Brain microvascular endothelial cell (primary cell): ENCODE results near the gene HSD17B11.
A peak's percentile ranks its signal among the peaks of the same experiment; 100 is the strongest.
"Not testable (repeated sequence)": the region's sequence is repeated elsewhere in the genome, so short reads cannot be mapped to it uniquely, and the experiment has no call there.

Experiments used
- DNase-seq: peaks from one replicate; pipeline ENCODE4 v3.0.0-alpha.2; 2020
- H3K27ac ChIP-seq: fragments of 250-450 bp; sonication (Bioruptor Pico); 2 replicates; pipeline ENCODE4 v1.5.1; 2020; ENCODE audit warnings: mild to moderate bottlenecking, moderate library complexity
- H3K27me3 ChIP-seq: fragments of 250-450 bp; sonication (Bioruptor Pico); replicated peaks from 2 replicates; pipeline ENCODE4 v1.5.1; 2020; ENCODE audit warnings: mild to moderate bottlenecking
- H3K36me3 ChIP-seq: fragments of 250-450 bp; sonication (Bioruptor Pico); replicated peaks from 2 replicates; pipeline ENCODE4 v1.5.1; 2020; ENCODE audit warnings: mild to moderate bottlenecking
- H3K4me3 ChIP-seq: 2 replicates; pipeline ENCODE4 v1.5.1; 2011; ENCODE audit warnings: low read depth, mild to moderate bottlenecking, control low read depth, low read length, moderate library complexity
- in situ Hi-C: cut with HindIII; loops from 2 replicates; pipeline ENCODE4 v1.10.0; 2017; ENCODE audit warnings: low sequenced_read_pairs, low pct_ligation_motif_present
- TF ChIP-seq, protein P1 (sequence below): IDR thresholded peaks from 2 replicates; pipeline ENCODE4 v1.5.1; 2011; ENCODE audit warnings: low read depth, mild to moderate bottlenecking, moderate library complexity, low read length, control low read depth, inconsistent platforms; ENCODE audit errors: missing control alignments

Gene HSD17B11

DNA sequence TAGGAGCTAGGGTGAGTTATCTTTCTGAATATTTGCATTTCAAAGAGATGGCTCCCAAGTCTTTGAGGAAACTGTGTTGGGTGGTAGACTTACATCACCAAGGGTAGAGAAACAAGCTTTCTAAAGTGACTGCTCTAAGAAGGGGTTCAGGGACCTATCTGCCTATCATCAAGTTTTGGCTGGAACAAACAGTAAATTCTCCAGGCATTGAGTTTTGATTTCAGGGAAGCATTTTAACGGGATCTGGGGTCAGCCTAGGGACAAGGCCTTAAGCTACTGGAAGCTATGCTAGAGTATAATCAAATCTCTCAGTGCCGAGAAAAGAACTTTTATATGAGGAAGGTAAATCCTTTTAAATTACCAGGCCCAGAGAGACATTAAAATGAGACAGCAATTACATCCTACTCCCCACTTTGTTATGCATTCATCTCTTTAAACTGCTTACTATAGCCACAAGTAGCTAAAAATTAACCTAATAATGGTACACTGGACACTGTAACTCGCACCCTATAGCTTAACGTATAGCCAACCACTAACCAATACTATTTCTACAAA, 29.4 kb upstream of the HSD17B11 start:
- Histone ChIP-seq H3K4me3 (no peak overlapping the region), H3K27me3 (no peaks in the 10 kb centered on the region), H3K36me3 (no peaks in the 10 kb centered on the region), H3K27ac (no peak overlapping the region)
- no peak for DNase-seq
- in situ Hi-C loops: no loop called here
- TF ChIP-seq, protein P1, sequence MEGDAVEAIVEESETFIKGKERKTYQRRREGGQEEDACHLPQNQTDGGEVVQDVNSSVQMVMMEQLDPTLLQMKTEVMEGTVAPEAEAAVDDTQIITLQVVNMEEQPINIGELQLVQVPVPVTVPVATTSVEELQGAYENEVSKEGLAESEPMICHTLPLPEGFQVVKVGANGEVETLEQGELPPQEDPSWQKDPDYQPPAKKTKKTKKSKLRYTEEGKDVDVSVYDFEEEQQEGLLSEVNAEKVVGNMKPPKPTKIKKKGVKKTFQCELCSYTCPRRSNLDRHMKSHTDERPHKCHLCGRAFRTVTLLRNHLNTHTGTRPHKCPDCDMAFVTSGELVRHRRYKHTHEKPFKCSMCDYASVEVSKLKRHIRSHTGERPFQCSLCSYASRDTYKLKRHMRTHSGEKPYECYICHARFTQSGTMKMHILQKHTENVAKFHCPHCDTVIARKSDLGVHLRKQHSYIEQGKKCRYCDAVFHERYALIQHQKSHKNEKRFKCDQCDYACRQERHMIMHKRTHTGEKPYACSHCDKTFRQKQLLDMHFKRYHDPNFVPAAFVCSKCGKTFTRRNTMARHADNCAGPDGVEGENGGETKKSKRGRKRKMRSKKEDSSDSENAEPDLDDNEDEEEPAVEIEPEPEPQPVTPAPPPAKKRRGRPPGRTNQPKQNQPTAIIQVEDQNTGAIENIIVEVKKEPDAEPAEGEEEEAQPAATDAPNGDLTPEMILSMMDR: no peak

DNA sequence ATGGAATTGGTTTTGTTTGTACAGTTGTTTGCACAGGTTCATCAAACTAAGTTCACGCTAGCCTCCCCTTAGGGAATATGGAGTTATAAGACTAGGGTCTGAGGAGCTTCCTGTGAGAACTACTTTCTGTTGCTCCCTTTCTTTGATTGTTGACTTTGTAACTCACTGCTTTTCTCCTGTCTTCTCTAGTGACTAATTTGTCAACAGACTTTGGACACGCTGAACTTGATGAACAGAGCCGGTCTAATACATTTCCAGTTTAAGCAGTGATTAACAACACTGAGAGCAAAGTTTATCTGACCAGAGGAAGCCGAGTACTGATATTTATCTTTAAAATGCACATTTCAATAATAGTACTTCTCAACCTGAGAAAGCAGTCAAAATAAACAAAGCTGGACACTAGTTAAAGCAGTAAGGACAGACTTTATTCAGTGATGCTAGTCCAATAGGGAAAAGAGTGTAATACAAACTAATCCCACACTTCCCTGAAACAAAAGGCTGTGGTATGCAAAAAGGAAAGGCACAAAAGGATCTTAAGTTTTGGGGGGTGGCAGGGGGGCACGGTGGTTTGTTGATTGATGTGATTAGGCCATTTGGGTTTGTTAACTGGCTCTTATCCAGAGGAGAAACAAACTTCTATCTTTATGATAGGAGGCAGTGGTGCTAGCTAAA, 28.7 kb upstream of the HSD17B11 start:
- TF ChIP-seq, protein P1: no peak
- in situ Hi-C loops: no loop called here
- H3K36me3 ChIP-seq: no peaks in the 10 kb centered on the region
- H3K27me3 ChIP-seq: no peaks in the 10 kb centered on the region
- H3K4me3 ChIP-seq: no peak overlapping the region
- H3K27ac ChIP-seq: no peak overlapping the region
- peak; percentile 52 for DNase-seq

DNA sequence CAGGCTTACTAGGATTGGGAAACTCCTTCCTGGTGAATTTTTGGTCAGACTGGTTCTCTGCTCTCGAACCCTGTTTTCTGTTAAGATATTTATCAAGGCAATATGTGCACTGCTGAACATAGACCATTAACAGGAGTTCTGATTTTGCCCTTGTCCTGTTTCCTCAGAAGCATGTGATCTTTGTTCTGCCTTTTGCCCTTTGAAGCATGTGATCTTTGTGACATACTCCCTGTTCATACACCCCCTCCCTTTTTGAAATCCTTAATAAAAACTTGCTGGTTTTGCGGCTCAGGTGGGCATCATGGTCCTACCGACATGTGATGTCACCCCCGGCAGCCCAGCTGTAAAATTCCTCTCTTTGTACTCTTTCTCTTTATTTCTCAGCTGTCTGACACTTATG, 27.4 kb upstream of the HSD17B11 start:
- in situ Hi-C loops, H3K36me3 ChIP-seq, H3K27me3 ChIP-seq, H3K27ac ChIP-seq, H3K4me3 ChIP-seq, DNase-seq: not testable (repeated sequence)

DNA sequence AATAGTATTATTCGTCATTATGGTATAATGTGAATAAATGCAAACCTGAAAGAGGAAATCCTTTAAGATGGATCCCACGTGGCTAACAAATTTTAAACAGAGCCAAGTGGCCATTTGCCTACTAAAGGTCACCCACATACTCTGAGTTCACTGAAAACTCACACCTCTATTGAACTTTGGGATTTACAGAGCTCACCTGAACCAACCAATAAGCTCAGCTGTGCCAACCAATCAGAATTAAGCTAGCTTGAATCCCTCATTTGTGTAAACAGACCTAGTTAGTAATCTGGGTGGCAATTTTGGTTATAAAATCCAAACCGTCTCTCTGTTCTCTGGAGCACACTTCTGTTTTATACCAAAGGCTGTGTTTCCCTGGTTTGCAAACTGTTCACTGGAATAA, 26.0 kb upstream of the HSD17B11 start:
- H3K27me3 ChIP-seq: no peaks in the 10 kb centered on the region

DNA sequence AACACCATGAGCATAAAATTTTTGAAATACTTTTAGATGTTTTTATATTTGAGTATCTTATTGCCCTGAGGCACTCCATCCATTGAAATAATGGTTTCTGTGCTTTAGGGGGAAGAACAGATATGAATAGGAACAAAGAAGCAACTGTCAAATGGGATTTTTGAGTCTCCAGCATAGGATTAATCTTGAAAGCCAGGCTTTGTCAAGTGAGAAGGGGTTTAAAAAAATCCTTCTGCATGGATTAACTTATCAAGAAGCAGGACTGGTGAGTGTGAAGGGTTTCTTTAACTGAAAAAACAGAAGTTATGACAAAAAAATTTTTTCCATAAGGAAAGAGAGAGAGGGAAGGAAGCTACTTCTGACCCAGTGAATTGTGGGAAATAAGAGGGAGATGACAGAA, 23.8 kb upstream of the HSD17B11 start:
- in situ Hi-C loops: no loop called here
- Histone ChIP-seq H3K4me3 (no peak overlapping the region), H3K27ac (no peak overlapping the region), H3K27me3 (no peaks in the 10 kb centered on the region), H3K36me3 (no peaks in the 10 kb centered on the region)
- TF ChIP-seq, protein P1: no peak
- no peak for DNase-seq

More for the DNA sequence above, 26.0 kb upstream of the HSD17B11 start:
- TF ChIP-seq, protein P1: no peak
- DNase-seq: no peak
- H3K27ac ChIP-seq: no peak overlapping the region
- no peak overlapping the region for H3K4me3 ChIP-seq
- H3K36me3 ChIP-seq: no peaks in the 10 kb centered on the region
- in situ Hi-C loops: no loop called here

DNA sequence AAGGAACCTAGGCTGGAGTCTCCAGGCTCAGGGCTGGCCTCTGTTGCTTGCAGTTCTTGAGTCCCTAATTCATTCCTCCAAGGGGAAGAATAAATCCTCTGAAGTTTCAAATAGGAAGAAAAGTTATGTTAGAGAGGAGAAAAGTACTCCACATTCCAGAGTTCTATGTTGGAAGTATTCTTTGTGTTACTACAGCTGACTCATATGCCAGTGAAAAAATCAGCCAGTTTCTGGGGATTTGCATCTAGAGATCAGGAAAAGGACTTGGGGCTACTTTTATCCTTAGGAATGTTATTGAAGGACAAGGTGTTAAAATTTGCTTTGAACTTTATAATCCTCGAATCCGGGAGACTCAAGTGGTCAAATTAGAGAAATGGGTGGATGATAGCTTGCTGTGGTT, 19.7 kb upstream of the HSD17B11 start:
- H3K27me3 ChIP-seq: no peaks in the 10 kb centered on the region
- no peaks in the 10 kb centered on the region for H3K36me3 ChIP-seq
- in situ Hi-C loops: no loop called here
- H3K27ac ChIP-seq: no peak overlapping the region
- TF ChIP-seq, protein P1: no peak
- no peak overlapping the region for H3K4me3 ChIP-seq
- DNase-seq: no peak
